HUDEP-2 (cell line): ENCODE data around the gene TUT1.
"Not testable (repeated sequence)": the region's sequence is repeated elsewhere in the genome, so short reads cannot be mapped to it uniquely, and the experiment has no call there.

Experiments
- DNase-seq, 76 experiments: peaks; one replicate each; lab custom pipeline; 2025; ENCODE audit not compliant: unreplicated experiment in 76 of 76; lab: John Stamatoyannopoulos, UW

TUT1 gene

GRCh38 chr11:62580959-62581715 lies 10.2 kb downstream of the TUT1 start:
- no peak for DNase-seq

- no peak for DNase-seq
These were observed 12.1 kb downstream of the TUT1 start for GRCh38 chr11:62579252-62579651.

GRCh38 chr11:62578541-62578940 lies 12.8 kb downstream of the TUT1 start:
- DNase-seq: no peak

DNA sequence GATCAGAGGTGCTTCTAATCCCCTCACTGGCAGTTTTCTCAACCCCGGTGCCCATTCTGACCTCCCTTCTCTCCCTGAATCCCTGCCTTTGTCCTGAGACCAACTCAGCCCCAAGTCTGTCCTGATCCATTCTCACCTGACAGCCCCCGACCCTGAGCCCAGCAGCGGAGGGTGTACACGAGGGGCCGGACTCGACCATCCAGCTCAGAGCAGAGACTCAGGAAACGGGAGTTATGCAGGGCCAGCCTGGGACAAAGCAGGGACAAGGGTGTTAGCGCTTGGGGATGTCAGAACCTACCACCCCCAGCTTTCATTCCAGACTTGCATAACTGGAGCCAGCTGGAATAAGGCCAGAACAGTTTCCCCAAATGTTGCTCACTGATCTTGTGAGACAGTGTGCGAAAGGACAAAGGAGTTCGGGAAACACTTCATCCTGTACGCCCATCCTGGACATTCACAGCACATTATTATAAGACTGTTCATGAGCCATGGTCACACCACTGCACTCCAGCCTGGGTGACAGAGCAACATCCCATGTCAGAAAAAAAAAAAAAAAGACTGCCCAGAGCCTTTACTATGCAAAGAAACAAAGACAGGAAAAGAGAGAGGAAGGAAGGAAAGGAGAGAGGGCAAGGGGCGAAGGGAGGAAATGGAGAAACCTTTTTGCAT lies 14.1 kb downstream of the TUT1 start:
- no peak for DNase-seq

DNA sequence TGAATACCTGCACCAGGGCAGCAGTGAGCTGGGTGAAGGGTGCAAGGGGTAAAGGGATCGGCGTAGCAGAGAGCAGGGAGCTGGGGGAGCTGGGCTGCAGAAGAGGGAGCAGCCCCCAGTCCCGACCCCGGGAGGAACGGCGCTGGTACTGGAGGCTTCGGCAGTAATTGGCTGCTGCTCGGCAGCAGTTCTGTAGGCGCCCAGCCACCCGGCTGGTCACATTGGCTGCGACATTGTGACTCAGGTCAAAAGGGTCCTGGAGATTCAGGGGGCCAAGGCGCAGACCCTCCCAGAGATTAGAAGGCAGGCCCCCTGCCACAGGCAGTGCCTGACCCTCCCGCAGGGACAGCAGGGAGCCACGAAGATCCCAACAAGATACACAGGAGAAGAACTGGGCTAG lies 15.5 kb downstream of the TUT1 start:
- DNase-seq: no peak

- no peak for DNase-seq
These were observed 16.2 kb downstream of the TUT1 start for GRCh38 chr11:62575156-62575555.

GRCh38 chr11:62574363-62575071 lies 16.8 kb downstream of the TUT1 start:
- DNase-seq: no peak

DNA sequence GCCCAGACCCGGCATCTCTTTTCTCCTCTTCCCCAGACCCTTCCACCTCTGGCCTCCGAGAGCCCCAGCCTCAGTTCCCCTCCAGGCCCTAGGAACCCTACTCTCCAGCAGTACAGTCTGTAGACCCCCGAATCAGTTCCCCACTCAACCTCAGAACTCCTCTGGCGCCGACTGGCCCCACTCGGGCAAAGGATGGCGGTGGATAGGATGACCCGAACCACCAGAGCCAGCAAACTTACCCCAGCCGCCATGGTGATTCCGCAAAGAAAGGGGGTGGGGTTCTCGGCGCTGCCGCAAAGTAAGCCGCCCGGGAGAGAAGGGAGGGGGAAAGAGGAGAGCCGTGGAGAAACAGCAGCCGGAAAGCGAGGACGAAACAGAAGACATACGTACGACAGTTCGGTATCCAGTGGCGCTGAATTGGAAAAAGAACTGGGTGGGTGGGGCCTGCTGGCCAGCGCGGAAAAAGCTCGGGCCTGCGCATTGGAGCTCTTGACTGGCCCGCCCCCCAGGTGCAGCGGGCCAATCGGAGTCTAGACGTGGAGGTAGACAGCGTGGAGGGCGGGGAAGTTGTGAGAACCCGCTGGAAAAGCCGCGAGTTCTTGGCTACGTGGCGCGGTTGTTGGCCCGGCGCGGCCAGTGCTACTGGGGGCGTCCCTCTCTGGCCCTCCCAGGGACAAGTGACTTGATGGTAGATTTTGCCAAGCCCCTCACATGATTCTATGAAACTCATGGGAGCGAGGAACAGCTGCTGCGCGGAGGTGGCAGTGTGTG lies 17.5 kb downstream of the TUT1 start, which contains the start of gene EEF1G:
Gene EEF1G, minus strand, starts transcription at position 300 of the 771 bp plus-strand sequence. Its CDS starts 49 bp downstream, at position 251.
- peak in 75 of 76 experiments; percentile 82 to 99 (median 98) for DNase-seq

DNA sequence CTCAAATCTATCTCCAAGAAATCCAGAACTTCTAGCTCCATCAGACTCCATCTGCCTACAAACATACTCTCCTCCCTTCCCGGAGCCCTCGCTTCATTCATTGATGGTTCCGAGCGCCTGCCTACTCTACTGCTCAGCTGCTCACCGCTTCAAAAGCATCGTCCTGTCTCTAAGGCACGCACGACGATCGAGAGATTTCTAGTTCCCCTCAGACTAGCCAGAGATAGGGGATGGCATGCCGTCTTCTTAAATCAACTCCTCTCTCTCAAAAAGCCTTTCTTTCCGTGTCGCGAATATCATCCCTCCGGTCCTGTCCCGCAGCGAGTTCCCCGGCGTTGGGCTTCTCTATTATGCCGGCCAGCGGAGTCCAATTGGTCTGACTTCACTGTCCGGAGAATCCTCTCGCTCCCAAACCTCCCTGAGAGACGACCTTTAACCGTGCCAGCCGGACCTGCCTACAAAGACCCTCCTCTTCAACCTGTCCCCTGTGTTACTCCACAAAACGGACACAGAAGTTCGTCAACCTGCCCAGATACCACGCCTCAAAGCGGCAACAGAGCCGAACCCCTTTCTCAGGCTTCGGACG lies 18.2 kb downstream of the TUT1 start:
- peak in 11 of 76 experiments; percentile 8 to 63 (median 19) for DNase-seq

DNA sequence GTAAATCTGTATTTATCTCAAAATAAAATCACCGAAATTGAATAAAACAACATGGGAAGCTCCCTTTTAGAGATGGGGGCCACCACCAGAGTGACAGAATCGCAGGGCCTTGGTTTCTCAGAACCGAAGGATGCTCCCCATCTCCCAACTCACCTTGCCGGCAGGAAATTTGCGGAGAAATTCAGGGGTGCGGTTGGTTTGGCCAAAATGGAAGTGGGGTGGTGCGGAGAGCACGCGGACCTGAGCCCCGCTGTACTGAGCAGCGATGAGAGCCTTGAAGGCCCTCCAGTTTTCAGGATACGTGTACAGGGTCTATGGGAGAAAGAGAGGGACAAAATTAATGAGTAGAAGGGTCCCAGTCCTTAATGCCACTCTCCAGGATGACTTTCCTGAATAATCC lies 18.9 kb downstream of the TUT1 start:
- DNase-seq: no peak

GRCh38 chr11:62571493-62571892 lies 19.8 kb downstream of the TUT1 start:
- DNase-seq: not testable (repeated sequence)

DNA sequence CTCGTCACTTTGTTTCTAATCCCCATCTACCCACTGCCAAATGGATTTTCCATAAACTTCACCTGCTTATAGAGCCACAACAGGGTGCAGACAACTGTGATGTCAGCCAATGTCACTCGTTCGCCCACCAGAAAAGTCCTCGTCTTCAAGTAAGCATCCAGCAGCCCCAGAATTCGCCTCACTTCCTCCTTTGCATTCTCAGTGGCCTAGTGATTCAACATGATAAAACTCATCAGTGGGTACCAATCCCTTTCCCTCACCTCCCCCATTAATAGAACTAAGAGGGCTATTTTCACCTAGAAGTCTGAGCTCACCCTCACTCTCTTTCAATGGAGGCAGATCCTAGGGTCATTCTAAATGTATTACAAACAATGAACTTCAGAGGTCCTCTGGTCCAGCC lies 20.4 kb downstream of the TUT1 start:
- DNase-seq: not testable (repeated sequence)

DNA sequence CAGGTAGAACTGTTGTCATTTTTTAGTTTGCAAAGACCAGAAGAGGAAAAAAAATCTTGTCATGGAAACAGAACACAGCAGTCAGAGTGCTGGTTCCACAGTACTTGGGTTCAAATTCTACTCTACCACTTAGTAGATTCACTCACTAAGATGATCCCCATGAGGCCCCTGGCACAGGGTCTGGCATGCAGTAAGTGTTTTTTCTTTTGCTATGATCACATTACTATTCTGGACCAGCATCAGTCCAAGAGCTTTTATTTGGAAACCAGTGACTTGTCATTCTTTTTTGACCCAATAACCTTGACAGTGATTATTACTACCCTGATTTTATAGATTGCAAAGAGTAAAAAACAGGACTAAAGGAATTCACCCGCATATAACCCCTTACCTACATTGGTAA lies 21.7 kb downstream of the TUT1 start:
- no peak for DNase-seq

DNA sequence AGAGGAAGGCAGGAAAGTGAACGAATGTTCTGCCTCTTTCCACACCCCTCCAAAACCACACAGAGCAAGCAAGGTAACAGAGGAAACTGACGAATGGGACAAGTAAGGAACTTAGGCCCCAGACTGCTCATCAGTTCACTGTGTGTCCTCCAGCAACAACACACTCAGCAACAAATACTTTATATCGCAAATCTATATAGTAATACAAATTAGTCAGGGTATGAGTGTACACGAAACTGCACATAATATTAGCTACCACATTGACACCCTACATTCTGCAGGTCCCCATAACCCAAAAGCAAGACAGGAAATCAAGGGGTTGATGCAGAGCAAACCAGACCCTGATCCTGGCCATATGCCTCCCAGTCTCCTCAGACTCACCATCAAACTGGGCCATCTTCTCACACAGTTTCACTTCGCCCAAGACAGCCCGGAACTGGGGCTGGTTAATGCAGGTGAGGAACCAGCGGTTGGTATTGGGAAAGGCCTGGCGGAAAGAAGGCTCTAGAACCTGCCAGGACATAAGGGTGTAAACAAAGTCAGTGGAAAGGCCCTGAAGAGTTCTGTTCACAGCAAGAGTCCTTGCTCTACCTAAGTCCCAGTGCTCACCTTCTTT lies 24.2 kb downstream of the TUT1 start:
- no peak for DNase-seq

GRCh38 chr11:62566247-62566646 lies 25.1 kb downstream of the TUT1 start:
- DNase-seq: no peak

- no peak for DNase-seq
These were observed 26.1 kb downstream of the TUT1 start for GRCh38 chr11:62565100-62565802.

GRCh38 chr11:62561677-62562230 lies 29.6 kb downstream of the TUT1 start:
- not testable (repeated sequence) for DNase-seq

DNA sequence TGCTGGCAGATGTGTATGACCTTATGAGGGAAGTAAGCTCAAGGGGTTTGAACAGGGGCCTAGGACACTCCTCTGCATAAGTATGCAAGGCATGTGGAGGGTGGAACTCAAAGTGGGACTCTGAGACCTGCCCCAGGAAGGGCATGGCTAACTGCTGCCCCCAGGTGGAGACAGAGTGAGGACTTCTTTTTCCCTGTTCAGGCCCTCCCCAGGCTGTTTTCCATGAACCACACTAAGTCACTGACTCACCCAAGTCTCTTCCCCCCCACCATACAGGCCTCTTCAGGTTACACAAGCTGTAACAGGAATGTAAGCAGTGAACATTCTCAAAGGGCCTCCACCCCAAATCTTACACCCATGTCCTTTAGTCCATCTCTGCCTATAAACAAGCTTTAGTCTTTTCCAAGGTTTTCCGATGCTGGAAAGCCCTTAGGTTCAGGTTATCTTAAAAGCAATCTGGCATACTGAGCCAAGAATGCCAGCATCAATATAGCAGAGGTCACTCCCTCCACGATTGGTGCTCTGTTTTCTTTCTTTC lies 30.7 kb downstream of the TUT1 start:
- DNase-seq: peak in 68 of 76 experiments; percentile 15 to 86 (median 62)

DNA sequence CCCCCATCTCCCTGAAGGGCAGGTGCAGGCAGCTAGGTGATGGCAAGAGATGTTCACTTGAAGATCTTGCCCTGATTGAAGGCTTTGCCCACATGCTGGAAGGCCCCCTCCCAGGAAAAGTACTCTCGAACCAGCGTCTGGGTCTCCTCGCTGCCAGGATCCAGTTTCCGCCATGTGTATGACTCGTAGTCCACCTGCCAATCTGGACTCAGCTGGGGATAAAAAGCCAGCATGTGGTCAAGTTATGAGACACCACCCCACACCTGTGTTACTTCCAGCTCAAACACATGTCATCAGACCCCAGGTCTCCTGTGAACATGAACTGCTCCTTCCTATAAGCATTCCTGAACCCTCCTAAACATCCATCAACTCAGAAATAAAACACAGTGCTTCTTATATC lies 31.7 kb downstream of the TUT1 start:
- not testable (repeated sequence) for DNase-seq
